HepG2 (cell line): ENCODE results near the gene TBC1D16. TPM values are rescaled to one million over a fixed set of nuclear protein-coding genes. Genes with fewer than 3 reads are reported as not detected.

Experiments used
- ATAC-seq: fragments of 200-7000 bp; cut with Tn5 transposase; 3 replicates; pipeline ENCODE4 v1.9.1; 2020; ENCODE audit warnings: mild to moderate bottlenecking, moderate library complexity
- BruUV-seq: library from RNA; stranded (reverse); fragments of 400-500 nt; replicated peaks from 2 replicates; lab custom pipeline; 2021; lab: Mats Ljungman, UMichigan
- CTCF ChIA-PET: fragments of 300-600 bp; formaldehyde crosslinking; extraction: SDS; loops from one replicate; lab custom pipeline; 2021; ENCODE audit warnings: low total read pairs, inconsistent platforms, low intra/inter-chr PET ratio; lab: Yijun Ruan, JAX
- POLR2A ChIA-PET: fragments of 350-600 bp; sonication (Branson Sonifier 250); formaldehyde crosslinking; loops from one replicate; lab custom pipeline; 2020; ENCODE audit warnings: antibody characterized with exemption, inconsistent platforms; lab: Yijun Ruan, JAX
- DNase-seq: peaks from one replicate; pipeline ENCODE4 v3.0.0-alpha.2; 2015; ENCODE audit warnings: low spot score
- FAIRE-seq: peaks from 3 replicates; lab custom pipeline; 2011; peaks lifted over from hg19 to GRCh38; lab: Jason Lieb, UNC
- H2AFZ ChIP-seq: one replicate; pipeline ENCODE4 v1.6.1; 2011; ENCODE audit warnings: low read length, inconsistent platforms
- H3K27ac ChIP-seq: fragments of 300-600 bp; 3 replicates; pipeline ENCODE4 v1.8.0; 2011; ENCODE audit warnings: mixed run types, mild to moderate bottlenecking, mixed read lengths, low read length, inconsistent platforms; ENCODE audit not compliant: insufficient read depth; ENCODE audit errors: extremely low read length
- H3K27me3 ChIP-seq, 2 experiments: fragments of 200-600 bp in 1 of 2; 2 replicates in 1 of 2; 3 replicates in 1 of 2; pipeline versions ENCODE4 v1.6.0 to v1.8.0; 2011; ENCODE audit warnings: low read length in 2 of 2, mild to moderate bottlenecking in 2 of 2, moderate library complexity in 2 of 2, inconsistent platforms in 1 of 2; ENCODE audit not compliant: insufficient read depth in 2 of 2, control insufficient read depth in 1 of 2
- H3K36me3 ChIP-seq, 2 experiments: fragments of 200-600 bp in 1 of 2; replicated peaks in 1 of 2; 2 replicates in 1 of 2; 3 replicates in 1 of 2; pipeline versions ENCODE4 v1.5.1 to v1.8.0; 2011; ENCODE audit warnings: low read length in 2 of 2, inconsistent platforms in 1 of 2; ENCODE audit not compliant: insufficient read depth in 2 of 2, control insufficient read depth in 1 of 2
- H3K4me1 ChIP-seq: 2 replicates; pipeline ENCODE4 v1.5.1; 2012; ENCODE audit warnings: low read length, inconsistent platforms; ENCODE audit not compliant: insufficient read depth
- H3K4me2 ChIP-seq: 2 replicates; pipeline ENCODE4 v1.6.0; 2011; ENCODE audit warnings: low read depth, low read length, inconsistent platforms
- H3K4me3 ChIP-seq, 3 experiments: fragments of 200-600 bp in 1 of 3; sonication (generic), shearing (Covaris generic) in 1 of 3; replicated peaks in 1 of 3; 2 replicates each; pipeline ENCODE4 v1.5.1; 2011 to 2016; ENCODE audit warnings: low read length in 3 of 3, inconsistent platforms in 2 of 3, low read depth in 2 of 3, mild to moderate bottlenecking in 2 of 3, control low read depth in 1 of 3, mixed read lengths in 1 of 3; ENCODE audit not compliant: insufficient read depth in 1 of 3
- H3K79me2 ChIP-seq: one replicate; pipeline ENCODE4 v1.6.1; 2011; ENCODE audit warnings: low read length, inconsistent platforms; ENCODE audit not compliant: insufficient read depth
- H3K9ac ChIP-seq: 2 replicates; pipeline ENCODE4 v1.6.0; 2011; ENCODE audit warnings: mild to moderate bottlenecking, low read depth, low read length, inconsistent platforms; ENCODE audit not compliant: insufficient read depth
- H3K9me3 ChIP-seq: 2 replicates; pipeline ENCODE4 v1.5.1; 2012; ENCODE audit warnings: mild to moderate bottlenecking, low read length
- H4K20me1 ChIP-seq: 2 replicates; pipeline ENCODE4 v1.6.0; 2011; ENCODE audit warnings: inconsistent platforms, mild to moderate bottlenecking, low read length, moderate library complexity; ENCODE audit not compliant: insufficient read depth
- CBX1 ChIP-seq: IDR thresholded peaks from one replicate; pipeline ENCODE4 v1.6.1; 2016; ENCODE audit warnings: antibody characterized with exemption, low read depth
- GPN1 ChIP-seq: sonication (generic); formaldehyde crosslinking; IDR thresholded peaks from 2 replicates; pipeline ENCODE4 v1.5.1; 2020; ENCODE audit warnings: missing genetic modification reagents, borderline replicate concordance
- MBNL3 ChIP-seq: fragments of 250-450 bp; sonication (Bioruptor Pico); conservative IDR thresholded peaks from 2 replicates; pipeline ENCODE4 v1.8.0; 2022; ENCODE audit warnings: mild to moderate bottlenecking, inconsistent platforms
- NFKBIZ ChIP-seq: IDR thresholded peaks from 2 replicates; pipeline ENCODE4 v1.6.1; 2018; ENCODE audit warnings: missing genetic modification reagents, missing compliant biosample characterization
- NR2F2 ChIP-seq: IDR thresholded peaks from 2 replicates; pipeline ENCODE4 v1.6.1; 2012; ENCODE audit warnings: low read depth, inconsistent platforms, borderline replicate concordance
- RAD51 ChIP-seq: fragments of 450-650 bp; IDR thresholded peaks from 2 replicates; pipeline ENCODE4 v1.6.1; 2016; ENCODE audit warnings: borderline replicate concordance
- RARA ChIP-seq: IDR thresholded peaks from 2 replicates; pipeline ENCODE4 v1.6.1; 2016; ENCODE audit warnings: missing genetic modification reagents, missing compliant biosample characterization
- RFXANK ChIP-seq: IDR thresholded peaks from 2 replicates; pipeline ENCODE4 v1.6.1; 2016
- SMYD3 ChIP-seq: sonication (generic); formaldehyde crosslinking; IDR thresholded peaks from 2 replicates; pipeline ENCODE4 v1.8.1; 2023; ENCODE audit warnings: mild to moderate bottlenecking, missing genetic modification reagents
- ZMYM2 ChIP-seq: sonication (generic); formaldehyde crosslinking; IDR thresholded peaks from 2 replicates; pipeline ENCODE4 v1.8.0; 2022; ENCODE audit warnings: mild to moderate bottlenecking, missing genetic modification reagents
- ZNF180 ChIP-seq: sonication (generic); formaldehyde crosslinking; IDR thresholded peaks from 2 replicates; pipeline ENCODE4 v1.4.0; 2020; ENCODE audit warnings: low read depth, missing genetic modification reagents, borderline replicate concordance
- ZNF256 ChIP-seq: sonication (generic); formaldehyde crosslinking; conservative IDR thresholded peaks from 2 replicates; pipeline ENCODE4 v1.4.0; 2020; ENCODE audit warnings: missing genetic modification reagents
- ZNF577 ChIP-seq: sonication (generic); formaldehyde crosslinking; IDR thresholded peaks from 2 replicates; pipeline ENCODE4 v1.4.0; 2020; ENCODE audit warnings: mild to moderate bottlenecking, low read depth, missing genetic modification reagents, borderline replicate concordance
- ZNF761 ChIP-seq: sonication (generic); formaldehyde crosslinking; conservative IDR thresholded peaks from 2 replicates; pipeline ENCODE4 v1.4.0; 2020; ENCODE audit warnings: mild to moderate bottlenecking, missing genetic modification reagents
- WGBS: methylation state at CpG from one replicate; pipeline ENCODE4 v1.1.6; 2017; ENCODE audit warnings: low lambda C conversion rate; 5-methylcytosine and 5-hydroxymethylcytosine counted together
- in situ Hi-C: cut with HindIII; loops from 2 replicates; pipeline ENCODE4 v1.10.0; 2017; ENCODE audit warnings: low pct_unique_long_range_greater_than_20kb; ENCODE audit not compliant: extremely low pct_ligation_motif_present
- intact Hi-C: fragments of 100-400 bp; cut with micrococcal nuclease; formaldehyde crosslinking; loops from one replicate; pipeline ENCODE4 v1.10.0; 2022; ENCODE audit not compliant: unreplicated experiment
- polyA plus RNA-seq, 8 experiments: library from polyadenylated mRNA; depleted of rRNA in 3 of 8; stranded (reverse) in 7 of 8; unstranded in 1 of 8; fragments of >200 nt; fragmentation: Illumina TruSeq in 4 of 8; extraction: Trizol in 4 of 8; gene quantifications; 2 replicates each; pipeline versions ENCODE4 v1.2.1 to v1.2.3, GENCODE V29; 2011 to 2016; ENCODE audit warnings: low read depth in 4 of 8, missing spikeins in 1 of 8, mixed read lengths in 1 of 8; ENCODE audit not compliant: insufficient read depth in 1 of 8
- total RNA-seq, 5 experiments: library from RNA; depleted of rRNA; stranded (reverse); fragments of >200 nt; fragmentation: Illumina TruSeq; extraction: Trizol; gene quantifications; 2 replicates each; pipeline ENCODE4 v1.2.3, GENCODE V29; 2016; ENCODE audit warnings: low read depth in 1 of 5
- TF ChIP-seq, protein P1 (sequence below): IDR thresholded peaks from 2 replicates; pipeline ENCODE4 v1.6.1; 2018; ENCODE audit warnings: missing genetic modification reagents
- TF ChIP-seq, protein P2 (sequence below): sonication (generic); formaldehyde crosslinking; IDR thresholded peaks from 2 replicates; pipeline ENCODE4 v1.8.1; 2023; ENCODE audit warnings: mild to moderate bottlenecking, missing genetic modification reagents, borderline replicate concordance
- TF ChIP-seq, protein P3 (sequence below): sonication (generic); formaldehyde crosslinking; IDR thresholded peaks from 2 replicates; pipeline ENCODE4 v1.9.0; 2022; ENCODE audit warnings: low read depth, missing genetic modification reagents

TBC1D16 gene
- total and polyA plus RNA-seq, 2 of the 13 experiments (the other 11 are each of a cell fraction or from before 2014, with no cell fraction given) = 14.9 to 24.9 TPM

GRCh38 chr17:79945591-79946255 lies 89.9 kb downstream of the TBC1D16 start:
- WGBS = 92% methylated on average over 21 of the region's 25 CpGs
- Histone ChIP-seq H3K79me2 (no peaks in the 10 kb centered on the region), H3K4me2 (no peak overlapping the region), H3K4me1 (no peaks in the 10 kb centered on the region), H3K9me3 (no peaks in the 10 kb centered on the region), H3K36me3 (peaks cover 28 to 52% of the 10 kb centered on the region in 2 experiments), H3K9ac (no peak overlapping the region), H2AFZ (no peak overlapping the region), H4K20me1 (no peaks in the 10 kb centered on the region), H3K27me3 (no peaks in the 10 kb centered on the region), H3K4me3 (no peak overlapping the region), H3K27ac (no peak overlapping the region)
- in situ Hi-C loops = no loop called here
- no TSS peak for BruUV-seq
- ChIA-PET CTCF (no interaction called here), POLR2A (no interaction called here)
- FAIRE-seq (no peak), DNase-seq (no peak), ATAC-seq (no peak)
- intact Hi-C loops = no loop called here
- TF ChIP-seq, protein P1, sequence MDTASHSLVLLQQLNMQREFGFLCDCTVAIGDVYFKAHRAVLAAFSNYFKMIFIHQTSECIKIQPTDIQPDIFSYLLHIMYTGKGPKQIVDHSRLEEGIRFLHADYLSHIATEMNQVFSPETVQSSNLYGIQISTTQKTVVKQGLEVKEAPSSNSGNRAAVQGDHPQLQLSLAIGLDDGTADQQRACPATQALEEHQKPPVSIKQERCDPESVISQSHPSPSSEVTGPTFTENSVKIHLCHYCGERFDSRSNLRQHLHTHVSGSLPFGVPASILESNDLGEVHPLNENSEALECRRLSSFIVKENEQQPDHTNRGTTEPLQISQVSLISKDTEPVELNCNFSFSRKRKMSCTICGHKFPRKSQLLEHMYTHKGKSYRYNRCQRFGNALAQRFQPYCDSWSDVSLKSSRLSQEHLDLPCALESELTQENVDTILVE = no peak
- no peak for TF ChIP-seq NR2F2
- TF ChIP-seq ZMYM2 (CRISPR knock-in tag) = no peak
- no peak for TF ChIP-seq ZNF761 (CRISPR knock-in tag)
- no peak for TF ChIP-seq RARA
- no peak for TF ChIP-seq RFXANK
- no peak for TF ChIP-seq SMYD3 (CRISPR knock-in tag)
- TF ChIP-seq ZNF577 = no peak
- TF ChIP-seq, protein P2, sequence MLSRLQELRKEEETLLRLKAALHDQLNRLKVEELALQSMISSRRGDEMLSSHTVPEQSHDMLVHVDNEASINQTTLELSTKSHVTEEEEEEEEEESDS = no peak
- TF ChIP-seq, protein P3, sequence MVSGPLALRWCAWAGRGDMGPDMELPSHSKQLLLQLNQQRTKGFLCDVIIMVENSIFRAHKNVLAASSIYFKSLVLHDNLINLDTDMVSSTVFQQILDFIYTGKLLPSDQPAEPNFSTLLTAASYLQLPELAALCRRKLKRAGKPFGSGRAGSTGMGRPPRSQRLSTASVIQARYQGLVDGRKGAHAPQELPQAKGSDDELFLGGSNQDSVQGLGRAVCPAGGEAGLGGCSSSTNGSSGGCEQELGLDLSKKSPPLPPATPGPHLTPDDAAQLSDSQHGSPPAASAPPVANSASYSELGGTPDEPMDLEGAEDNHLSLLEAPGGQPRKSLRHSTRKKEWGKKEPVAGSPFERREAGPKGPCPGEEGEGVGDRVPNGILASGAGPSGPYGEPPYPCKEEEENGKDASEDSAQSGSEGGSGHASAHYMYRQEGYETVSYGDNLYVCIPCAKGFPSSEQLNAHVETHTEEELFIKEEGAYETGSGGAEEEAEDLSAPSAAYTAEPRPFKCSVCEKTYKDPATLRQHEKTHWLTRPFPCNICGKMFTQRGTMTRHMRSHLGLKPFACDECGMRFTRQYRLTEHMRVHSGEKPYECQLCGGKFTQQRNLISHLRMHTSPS = no peak
- no peak for TF ChIP-seq CBX1
- no peak for TF ChIP-seq MBNL3 (CRISPR knock-in tag)
- no peak for TF ChIP-seq GPN1 (CRISPR knock-in tag)
- TF ChIP-seq ZNF180 (CRISPR knock-in tag) = no peak
- no peak for TF ChIP-seq ZNF256
- TF ChIP-seq NFKBIZ = no peak
- no peak for TF ChIP-seq RAD51
